ENCODE data around the gene NIM1K.
"Not testable (repeated sequence)": the region's sequence is repeated elsewhere in the genome, so short reads cannot be mapped to it uniquely, and the experiment has no call there.

The NIM1K gene

DNA sequence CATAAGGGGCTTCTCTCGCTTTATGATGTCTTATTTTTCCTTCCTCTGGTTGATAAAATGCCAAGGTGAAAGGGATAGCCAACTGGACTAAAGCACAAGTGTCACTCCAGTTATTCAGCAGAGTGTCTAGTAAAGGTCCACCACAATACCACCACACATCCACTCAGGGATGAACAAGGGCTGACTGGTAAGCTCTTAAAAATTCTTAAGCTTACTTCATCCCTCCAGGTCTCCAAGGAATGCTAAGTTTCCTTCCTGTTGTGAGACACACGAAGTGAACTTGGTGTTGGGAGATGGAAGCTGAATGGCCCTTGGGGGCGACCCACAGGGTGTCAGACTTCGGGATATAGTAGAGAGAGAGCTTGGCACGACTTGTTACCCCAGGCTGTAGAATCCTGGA, 124.4 kb downstream of the NIM1K start:
- Histone ChIP-seq H3K27ac (no peak overlapping the region), H3K9me3 (ENCODE audit: severe bottlenecking) (no peaks in the 10 kb centered on the region), H3K27me3 (ENCODE audit: insufficient read depth, low read depth, severe bottlenecking) (no peaks in the 10 kb centered on the region), H3K36me3 (no peaks in the 10 kb centered on the region; the same call in 1 of the 2 replicates), H3K4me3 (ENCODE audit: low read depth, low read length) (no peak overlapping the region)
- TF ChIP-seq, protein P1, sequence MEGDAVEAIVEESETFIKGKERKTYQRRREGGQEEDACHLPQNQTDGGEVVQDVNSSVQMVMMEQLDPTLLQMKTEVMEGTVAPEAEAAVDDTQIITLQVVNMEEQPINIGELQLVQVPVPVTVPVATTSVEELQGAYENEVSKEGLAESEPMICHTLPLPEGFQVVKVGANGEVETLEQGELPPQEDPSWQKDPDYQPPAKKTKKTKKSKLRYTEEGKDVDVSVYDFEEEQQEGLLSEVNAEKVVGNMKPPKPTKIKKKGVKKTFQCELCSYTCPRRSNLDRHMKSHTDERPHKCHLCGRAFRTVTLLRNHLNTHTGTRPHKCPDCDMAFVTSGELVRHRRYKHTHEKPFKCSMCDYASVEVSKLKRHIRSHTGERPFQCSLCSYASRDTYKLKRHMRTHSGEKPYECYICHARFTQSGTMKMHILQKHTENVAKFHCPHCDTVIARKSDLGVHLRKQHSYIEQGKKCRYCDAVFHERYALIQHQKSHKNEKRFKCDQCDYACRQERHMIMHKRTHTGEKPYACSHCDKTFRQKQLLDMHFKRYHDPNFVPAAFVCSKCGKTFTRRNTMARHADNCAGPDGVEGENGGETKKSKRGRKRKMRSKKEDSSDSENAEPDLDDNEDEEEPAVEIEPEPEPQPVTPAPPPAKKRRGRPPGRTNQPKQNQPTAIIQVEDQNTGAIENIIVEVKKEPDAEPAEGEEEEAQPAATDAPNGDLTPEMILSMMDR (IDR thresholded peaks at IDR 0.05; ENCODE audit: low read depth, low read length): no peak
- no peak for DNase-seq

DNA sequence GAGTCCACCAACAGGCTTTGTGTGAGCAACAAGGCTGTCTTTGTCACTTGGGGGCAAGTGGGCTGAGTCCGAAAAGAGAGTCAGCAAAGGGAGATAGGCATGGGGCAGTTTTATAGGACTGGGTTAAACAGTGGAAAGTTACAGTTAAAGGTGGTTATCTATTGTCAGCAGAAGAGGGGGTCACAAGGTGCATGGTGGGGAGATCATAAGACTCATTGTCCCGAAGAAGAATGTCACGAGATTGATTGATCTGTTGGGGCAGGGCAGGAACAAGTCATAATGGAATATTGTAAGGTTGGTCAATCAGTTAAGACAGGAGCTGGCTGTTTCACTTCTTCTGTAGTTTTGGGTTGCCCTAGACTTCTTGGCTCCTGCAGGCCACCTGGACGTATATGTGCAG, 128.8 kb downstream of the NIM1K start:
- DNase-seq: no peak
- H3K27ac ChIP-seq: no peak overlapping the region
- TF ChIP-seq, protein P1 (IDR thresholded peaks at IDR 0.05; ENCODE audit: low read depth, low read length): no peak
- H3K27me3 ChIP-seq (ENCODE audit: insufficient read depth, low read depth, severe bottlenecking): peaks cover 3% of the 10 kb centered on the region
- H3K9me3 ChIP-seq (ENCODE audit: severe bottlenecking): no peaks in the 10 kb centered on the region
- no peaks in the 10 kb centered on the region for H3K36me3 ChIP-seq
- H3K4me3 ChIP-seq (ENCODE audit: low read depth, low read length): no peak overlapping the region

DNA sequence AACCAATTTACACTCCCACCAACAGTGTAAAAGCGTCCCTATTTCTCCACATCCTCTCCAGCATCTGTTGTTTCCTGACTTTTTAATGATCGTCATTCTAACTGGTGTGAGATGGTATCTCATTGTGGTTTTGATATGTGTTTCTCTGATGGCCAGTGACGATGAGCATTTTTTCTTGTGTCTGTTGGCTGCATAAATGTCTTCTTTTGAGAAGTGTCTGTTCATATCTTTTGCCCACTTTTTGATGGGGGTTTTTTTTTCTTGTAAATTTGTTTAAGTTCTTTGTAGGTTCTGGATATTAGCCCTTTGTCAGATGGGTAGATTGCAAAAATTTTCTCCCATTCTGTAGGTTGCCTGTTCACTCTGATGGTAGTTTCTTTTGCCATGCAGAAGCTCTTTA, 131.5 kb downstream of the NIM1K start:
- H3K27ac ChIP-seq; H3K27me3 ChIP-seq (ENCODE audit: insufficient read depth, low read depth, severe bottlenecking); H3K9me3 ChIP-seq (ENCODE audit: severe bottlenecking); H3K4me3 ChIP-seq (ENCODE audit: low read depth, low read length); DNase-seq; H3K36me3 ChIP-seq: not testable (repeated sequence)

DNA sequence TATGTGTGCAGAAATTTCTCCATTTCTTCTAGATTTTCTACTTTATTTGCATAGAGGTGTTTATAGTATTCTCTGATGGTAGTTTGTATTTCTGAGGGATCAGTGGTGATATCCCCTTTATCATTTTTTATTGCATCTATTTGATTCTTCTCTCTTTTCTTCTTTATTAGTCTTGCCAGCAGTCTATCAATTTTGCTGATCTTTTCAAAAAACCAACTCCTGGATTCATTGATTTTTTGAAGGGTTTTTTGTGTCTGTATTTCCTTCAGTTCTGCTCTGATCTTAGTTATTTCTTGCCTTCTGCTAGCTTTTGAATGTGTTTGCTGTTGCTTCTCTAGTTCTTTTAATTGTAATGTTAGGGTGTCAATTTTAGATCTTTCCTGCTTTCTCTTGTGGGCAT, 133.6 kb downstream of the NIM1K start:
- not testable (repeated sequence) for DNase-seq; H3K9me3 ChIP-seq (ENCODE audit: severe bottlenecking)
- H3K27me3 ChIP-seq (ENCODE audit: insufficient read depth, low read depth, severe bottlenecking): peaks cover 25% of the 10 kb centered on the region

More for the DNA sequence above, 133.6 kb downstream of the NIM1K start:
- not testable (repeated sequence) for H3K36me3 ChIP-seq; H3K27ac ChIP-seq; H3K4me3 ChIP-seq (ENCODE audit: low read depth, low read length)

Data from WERI-Rb-1 (cell line).